PC-3 (cell line): ENCODE results near the gene TSHZ2.
"Not testable (repeated sequence)": the region's sequence is repeated elsewhere in the genome, so short reads cannot be mapped to it uniquely, and the experiment has no call there.

ENCODE experiments used
- EZH2 ChIP-seq: fragments of 300-600 bp; sonication (generic); IDR thresholded peaks from one replicate; pipeline ENCODE4 v1.6.1; 2017; ENCODE audit warnings: antibody characterized with exemption, mild to moderate bottlenecking, low read length; ENCODE audit not compliant: unreplicated experiment
- EZH2phosphoT487 ChIP-seq: fragments of 300-600 bp; sonication (generic); IDR thresholded peaks from 2 replicates; pipeline ENCODE4 v1.6.1; 2018; ENCODE audit warnings: mild to moderate bottlenecking, antibody characterized with exemption, low read length, borderline replicate concordance
- TF ChIP-seq, protein P1 (sequence below): fragments of 300-600 bp; sonication (generic); conservative IDR thresholded peaks from 2 replicates; pipeline ENCODE4 v1.5.1; 2017; ENCODE audit warnings: antibody characterized with exemption, low read depth, mild to moderate bottlenecking, low read length

DNA sequence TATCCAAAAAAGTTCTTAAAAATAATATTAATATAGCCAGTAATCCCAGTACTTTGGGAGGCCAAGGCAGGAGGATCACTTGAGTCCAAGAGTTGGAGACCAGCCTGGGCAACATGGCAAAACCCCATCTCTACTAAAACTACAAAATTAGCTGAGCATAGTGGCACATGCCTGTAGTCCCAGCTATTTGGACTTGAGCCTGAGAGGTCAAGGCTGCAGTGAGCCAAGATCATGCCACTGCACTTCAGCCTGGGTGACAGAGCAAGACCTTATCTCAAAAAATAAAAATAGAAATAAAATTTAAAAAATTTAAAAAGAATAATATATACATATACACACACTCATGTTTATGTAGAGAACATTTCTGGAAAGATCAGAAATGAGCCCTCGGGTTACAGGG is 441.7 kb downstream of the TSHZ2 start:
- TF ChIP-seq, protein P1, sequence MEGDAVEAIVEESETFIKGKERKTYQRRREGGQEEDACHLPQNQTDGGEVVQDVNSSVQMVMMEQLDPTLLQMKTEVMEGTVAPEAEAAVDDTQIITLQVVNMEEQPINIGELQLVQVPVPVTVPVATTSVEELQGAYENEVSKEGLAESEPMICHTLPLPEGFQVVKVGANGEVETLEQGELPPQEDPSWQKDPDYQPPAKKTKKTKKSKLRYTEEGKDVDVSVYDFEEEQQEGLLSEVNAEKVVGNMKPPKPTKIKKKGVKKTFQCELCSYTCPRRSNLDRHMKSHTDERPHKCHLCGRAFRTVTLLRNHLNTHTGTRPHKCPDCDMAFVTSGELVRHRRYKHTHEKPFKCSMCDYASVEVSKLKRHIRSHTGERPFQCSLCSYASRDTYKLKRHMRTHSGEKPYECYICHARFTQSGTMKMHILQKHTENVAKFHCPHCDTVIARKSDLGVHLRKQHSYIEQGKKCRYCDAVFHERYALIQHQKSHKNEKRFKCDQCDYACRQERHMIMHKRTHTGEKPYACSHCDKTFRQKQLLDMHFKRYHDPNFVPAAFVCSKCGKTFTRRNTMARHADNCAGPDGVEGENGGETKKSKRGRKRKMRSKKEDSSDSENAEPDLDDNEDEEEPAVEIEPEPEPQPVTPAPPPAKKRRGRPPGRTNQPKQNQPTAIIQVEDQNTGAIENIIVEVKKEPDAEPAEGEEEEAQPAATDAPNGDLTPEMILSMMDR, result not testable (repeated sequence)
- not testable (repeated sequence) for TF ChIP-seq EZH2, EZH2phosphoT487
